HepG2 (cell line): ENCODE results near the gene HRH3. TPM values are rescaled to one million over a fixed set of nuclear protein-coding genes. Genes with fewer than 3 reads are reported as not detected.

Experiments
- ARID5B ChIP-seq: IDR thresholded peaks from 2 replicates; pipeline ENCODE4 v1.4.0; 2020; ENCODE audit warnings: mild to moderate bottlenecking, missing genetic modification reagents
- CHD4 ChIP-seq: fragments of 200-600 bp; sonication (generic); IDR thresholded peaks from 2 replicates; pipeline ENCODE4 v1.7.0; 2017; ENCODE audit warnings: mild to moderate bottlenecking, low read length, borderline replicate concordance
- DDIT3 ChIP-seq: sonication (generic); formaldehyde crosslinking; IDR thresholded peaks from 2 replicates; pipeline ENCODE4 v1.4.0; 2020; ENCODE audit warnings: mild to moderate bottlenecking, missing genetic modification reagents
- HBP1 ChIP-seq: IDR thresholded peaks from 2 replicates; pipeline ENCODE4 v1.6.1; 2016; ENCODE audit warnings: low read depth, control low read depth
- HMG20A ChIP-seq: IDR thresholded peaks from 2 replicates; pipeline ENCODE4 v1.6.1; 2016; ENCODE audit warnings: borderline replicate concordance
- IKZF1 ChIP-seq: fragments of 450-650 bp; IDR thresholded peaks from 2 replicates; pipeline ENCODE4 v1.7.1; 2016
- IRF9 ChIP-seq: sonication (generic); formaldehyde crosslinking; IDR thresholded peaks from 2 replicates; pipeline ENCODE4 v1.8.0; 2022; ENCODE audit warnings: missing genetic modification reagents, mild to moderate bottlenecking, borderline replicate concordance
- KDM5B ChIP-seq: sonication (generic); formaldehyde crosslinking; IDR thresholded peaks from 2 replicates; pipeline ENCODE4 v1.4.0; 2020; ENCODE audit warnings: missing genetic modification reagents, mild to moderate bottlenecking, borderline replicate concordance
- MLLT10 ChIP-seq: sonication (generic); formaldehyde crosslinking; IDR thresholded peaks from 2 replicates; pipeline ENCODE4 v1.4.0; 2020; ENCODE audit warnings: missing genetic modification reagents
- NR2C2 ChIP-seq: sonication (generic); formaldehyde crosslinking; IDR thresholded peaks from 2 replicates; pipeline ENCODE4 v1.4.0; 2020; ENCODE audit warnings: missing genetic modification reagents, mild to moderate bottlenecking, moderate library complexity, borderline replicate concordance
- PAWR ChIP-seq: sonication (generic); formaldehyde crosslinking; IDR thresholded peaks from 2 replicates; pipeline ENCODE4 v1.4.0; 2020; ENCODE audit warnings: missing genetic modification reagents, mild to moderate bottlenecking, borderline replicate concordance
- POGZ ChIP-seq: sonication (generic); formaldehyde crosslinking; IDR thresholded peaks from 2 replicates; pipeline ENCODE4 v1.4.0; 2020; ENCODE audit warnings: mild to moderate bottlenecking, missing genetic modification reagents
- SIN3B ChIP-seq: fragments of 150-350 bp; IDR thresholded peaks from 2 replicates; pipeline ENCODE4 v1.6.1; 2014; ENCODE audit warnings: low read length
- ZFP37 ChIP-seq: sonication (generic); formaldehyde crosslinking; IDR thresholded peaks from 2 replicates; pipeline ENCODE4 v1.4.0; 2020; ENCODE audit warnings: missing genetic modification reagents, borderline replicate concordance
- ZMYM2 ChIP-seq: sonication (generic); formaldehyde crosslinking; IDR thresholded peaks from 2 replicates; pipeline ENCODE4 v1.8.0; 2022; ENCODE audit warnings: mild to moderate bottlenecking, missing genetic modification reagents
- ZNF235 ChIP-seq: sonication (generic); formaldehyde crosslinking; IDR thresholded peaks from 2 replicates; pipeline ENCODE4 v1.8.1; 2023; ENCODE audit warnings: mild to moderate bottlenecking, missing genetic modification reagents, borderline replicate concordance
- ZNF569 ChIP-seq: sonication (generic); formaldehyde crosslinking; IDR thresholded peaks from 2 replicates; pipeline ENCODE4 v1.5.0; 2020; ENCODE audit warnings: mild to moderate bottlenecking, missing genetic modification reagents, moderate library complexity, borderline replicate concordance
- ZNF660 ChIP-seq: sonication (generic); formaldehyde crosslinking; IDR thresholded peaks from 2 replicates; pipeline ENCODE4 v1.5.1; 2020; ENCODE audit warnings: mild to moderate bottlenecking, low read depth, missing genetic modification reagents, borderline replicate concordance
- ZNF737 ChIP-seq: sonication (generic); formaldehyde crosslinking; IDR thresholded peaks from 2 replicates; pipeline ENCODE4 v1.5.0; 2020; ENCODE audit warnings: missing genetic modification reagents, mild to moderate bottlenecking, borderline replicate concordance
- ZSCAN9 ChIP-seq: IDR thresholded peaks from 2 replicates; pipeline ENCODE4 v1.6.1; 2016; ENCODE audit warnings: borderline replicate concordance
- ZZZ3 ChIP-seq: sonication (generic); formaldehyde crosslinking; IDR thresholded peaks from 2 replicates; pipeline ENCODE4 v1.4.0; 2020; ENCODE audit warnings: missing genetic modification reagents, mild to moderate bottlenecking, borderline replicate concordance
- polyA plus RNA-seq, 8 experiments: library from polyadenylated mRNA; depleted of rRNA in 3 of 8; stranded (reverse) in 7 of 8; unstranded in 1 of 8; fragments of >200 nt; fragmentation: Illumina TruSeq in 4 of 8; extraction: Trizol in 4 of 8; gene quantifications; 2 replicates each; pipeline versions ENCODE4 v1.2.1 to v1.2.3, GENCODE V29; 2011 to 2016; ENCODE audit warnings: low read depth in 4 of 8, missing spikeins in 1 of 8, mixed read lengths in 1 of 8; ENCODE audit not compliant: insufficient read depth in 1 of 8
- total RNA-seq, 5 experiments: library from RNA; depleted of rRNA; stranded (reverse); fragments of >200 nt; fragmentation: Illumina TruSeq; extraction: Trizol; gene quantifications; 2 replicates each; pipeline ENCODE4 v1.2.3, GENCODE V29; 2016; ENCODE audit warnings: low read depth in 1 of 5

HRH3 gene
- total and polyA plus RNA-seq, 2 of the 13 experiments (the other 11 are each of a cell fraction or from before 2014, with no cell fraction given): 0.18 TPM; not detected in 1

GRCh38 chr20:62236766-62237513 lies 16.9 kb upstream of the HRH3 start (continued):
- TF ChIP-seq IRF9 (0 out of 2 replicates have a peak, but pooled peaks have one; percentile 50), NR2C2 (CRISPR knock-in tag) (peak; percentile 75), HMG20A (CRISPR knock-in tag) (peak; percentile 38), SIN3B (no peak), DDIT3 (CRISPR knock-in tag) (no peak), ARID5B (CRISPR knock-in tag) (peak; percentile 34; the same call in 1 of the 2 replicates), ZNF569 (no peak), KDM5B (CRISPR knock-in tag) (peak; percentile 87), ZZZ3 (peak; percentile 61; the same call in 1 of the 2 replicates), ZNF660 (CRISPR knock-in tag) (no peak), MLLT10 (no peak), IKZF1 (no peak), PAWR (CRISPR knock-in tag) (no peak), POGZ (peak; percentile 50; the same call in 1 of the 2 replicates), ZSCAN9 (CRISPR knock-in tag) (peak; percentile 35; the same call in 1 of the 2 replicates), ZFP37 (no peak), ZMYM2 (CRISPR knock-in tag) (peak; percentile 49; the same call in 1 of the 2 replicates), HBP1 (CRISPR knock-in tag) (no peak), ZNF737 (0 out of 2 replicates have a peak, but pooled peaks have one; percentile 32), CHD4 (peak; percentile 4; the same call in 1 of the 2 replicates), ZNF235 (CRISPR knock-in tag) (0 out of 2 replicates have a peak, but pooled peaks have one; percentile 66)
